HG03108 (cell line): ENCODE measurements around the gene SNRNP48.

Experiments used
- ATAC-seq: cut with Tn5 transposase; IDR thresholded peaks from one replicate; pipeline ENCODE4 v1.9.1; 2021; ENCODE audit warnings: moderate library complexity; ENCODE audit not compliant: unreplicated experiment

SNRNP48 gene

GRCh38 chr6:7559196-7559595, 30.8 kb upstream of the SNRNP48 start:
- no peak for ATAC-seq

- ATAC-seq: no peak
Observed at GRCh38 chr6:7559651-7560385, 30.2 kb upstream of the SNRNP48 start.

- no peak for ATAC-seq
Observed at GRCh38 chr6:7561153-7561964, 28.6 kb upstream of the SNRNP48 start.

GRCh38 chr6:7562769-7563168, 27.2 kb upstream of the SNRNP48 start:
- no peak for ATAC-seq

- no peak for ATAC-seq
Observed at GRCh38 chr6:7566107-7566506, 23.9 kb upstream of the SNRNP48 start.

GRCh38 chr6:7566617-7567173, 23.3 kb upstream of the SNRNP48 start:
- no peak for ATAC-seq

- no peak for ATAC-seq
Observed at GRCh38 chr6:7568021-7568420, 22.0 kb upstream of the SNRNP48 start.

GRCh38 chr6:7569082-7569481, 20.9 kb upstream of the SNRNP48 start:
- ATAC-seq: no peak

- ATAC-seq: no peak
Observed at GRCh38 chr6:7572213-7572943, 17.6 kb upstream of the SNRNP48 start.

GRCh38 chr6:7574500-7574899, 15.5 kb upstream of the SNRNP48 start:
- ATAC-seq: no peak

GRCh38 chr6:7578516-7578915, 11.5 kb upstream of the SNRNP48 start:
- ATAC-seq: no peak

- no peak for ATAC-seq
Observed at GRCh38 chr6:7578931-7579330, 11.1 kb upstream of the SNRNP48 start.

GRCh38 chr6:7579851-7580250, 10.1 kb upstream of the SNRNP48 start:
- ATAC-seq: no peak

- no peak for ATAC-seq
Observed at GRCh38 chr6:7580537-7580926, 9.5 kb upstream of the SNRNP48 start.

- ATAC-seq: no peak
Observed at GRCh38 chr6:7580927-7581618, 8.9 kb upstream of the SNRNP48 start.

GRCh38 chr6:7585287-7585930, 4.6 kb upstream of the SNRNP48 start:
- ATAC-seq: no peak

- ATAC-seq: no peak
Observed at GRCh38 chr6:7587631-7588100, 2.3 kb upstream of the SNRNP48 start.

GRCh38 chr6:7588506-7588905, 1.5 kb upstream of the SNRNP48 start:
- ATAC-seq: no peak

- no peak for ATAC-seq
Observed at GRCh38 chr6:7589221-7589620, 777 bp upstream of the SNRNP48 start.

GRCh38 chr6:7590918-7591302, 912 bp downstream of the SNRNP48 start:
- ATAC-seq: no peak
